ENCODE measurements around the gene DACT3.
"Not testable (repeated sequence)": the region's sequence is repeated elsewhere in the genome, so short reads cannot be mapped to it uniquely, and the experiment has no call there.

The DACT3 gene

DNA sequence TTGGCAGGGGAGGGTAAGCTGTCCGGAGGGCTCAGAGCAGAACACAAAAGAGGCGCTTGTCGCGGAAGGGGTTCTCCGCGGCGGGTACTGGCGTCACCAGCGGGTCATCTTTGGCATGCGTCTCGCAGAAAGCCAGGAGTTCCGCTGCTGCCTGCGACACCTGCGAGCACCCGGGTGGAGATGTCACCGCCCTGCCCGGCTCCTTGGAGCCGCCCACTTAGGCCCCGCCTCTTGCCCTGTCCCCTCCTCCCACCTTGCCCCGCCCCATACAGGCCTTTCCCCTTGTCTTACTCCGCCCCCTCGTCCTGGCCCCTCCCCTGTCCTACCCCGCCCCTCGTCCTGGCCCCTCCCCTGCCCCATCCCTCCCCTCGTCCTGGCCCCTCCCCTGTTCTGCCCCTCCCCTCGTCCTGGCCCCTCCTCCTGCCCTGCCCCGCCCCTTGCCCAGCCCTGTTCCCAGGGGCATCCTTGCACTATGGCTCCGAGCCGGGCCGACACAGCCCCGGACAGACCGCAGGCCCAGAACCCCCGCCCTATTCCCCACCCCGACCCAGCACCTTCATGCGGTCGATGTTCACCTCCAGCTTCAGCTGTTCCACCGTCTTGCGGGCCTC, 26.8 kb downstream of the DACT3 start:
- peak; percentile 96 for DNase-seq (ENCODE audit: low spot score)

DNA sequence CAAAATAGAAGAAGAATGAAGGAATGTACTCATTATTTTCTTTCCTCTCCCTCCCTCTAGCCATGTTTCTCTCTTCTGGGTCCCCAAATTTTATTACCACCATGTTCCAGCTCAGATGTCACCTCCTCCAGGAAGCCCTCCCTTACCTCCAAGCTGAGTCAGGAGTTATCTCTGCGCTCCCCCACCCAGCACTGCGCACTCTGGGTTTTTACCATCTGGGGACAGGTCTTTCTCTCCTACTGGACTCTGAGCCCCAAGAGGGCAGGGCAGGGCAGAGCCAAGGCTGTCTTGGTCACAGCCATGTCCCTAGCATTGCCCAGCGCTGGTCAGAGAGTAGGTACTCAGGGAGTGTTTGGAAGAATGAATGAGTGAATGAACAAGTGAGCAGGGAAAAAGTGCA, 27.9 kb downstream of the DACT3 start:
- peak; percentile 42 for DNase-seq (ENCODE audit: low spot score)

DNA sequence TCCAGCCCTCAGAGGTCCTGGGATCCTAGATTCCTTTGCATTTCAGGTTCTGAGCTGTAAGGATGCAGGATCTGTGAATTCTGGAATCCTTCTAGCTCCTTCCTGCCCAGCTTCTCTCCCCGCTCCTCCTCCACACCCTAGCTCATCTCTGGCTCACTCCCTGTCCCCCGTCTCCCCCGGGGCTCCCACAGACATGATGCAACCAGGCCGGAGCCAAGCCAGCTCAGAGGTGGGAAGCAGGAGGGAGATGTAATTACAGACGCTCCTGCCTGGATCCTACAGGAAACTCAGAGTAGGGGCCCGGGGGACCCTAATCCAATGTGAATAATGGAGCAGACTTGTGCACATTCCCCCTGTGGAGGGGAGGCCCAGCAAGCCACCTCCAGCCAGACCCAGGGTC, 29.5 kb downstream of the DACT3 start:
- DNase-seq (ENCODE audit: low spot score) = no peak

DNA sequence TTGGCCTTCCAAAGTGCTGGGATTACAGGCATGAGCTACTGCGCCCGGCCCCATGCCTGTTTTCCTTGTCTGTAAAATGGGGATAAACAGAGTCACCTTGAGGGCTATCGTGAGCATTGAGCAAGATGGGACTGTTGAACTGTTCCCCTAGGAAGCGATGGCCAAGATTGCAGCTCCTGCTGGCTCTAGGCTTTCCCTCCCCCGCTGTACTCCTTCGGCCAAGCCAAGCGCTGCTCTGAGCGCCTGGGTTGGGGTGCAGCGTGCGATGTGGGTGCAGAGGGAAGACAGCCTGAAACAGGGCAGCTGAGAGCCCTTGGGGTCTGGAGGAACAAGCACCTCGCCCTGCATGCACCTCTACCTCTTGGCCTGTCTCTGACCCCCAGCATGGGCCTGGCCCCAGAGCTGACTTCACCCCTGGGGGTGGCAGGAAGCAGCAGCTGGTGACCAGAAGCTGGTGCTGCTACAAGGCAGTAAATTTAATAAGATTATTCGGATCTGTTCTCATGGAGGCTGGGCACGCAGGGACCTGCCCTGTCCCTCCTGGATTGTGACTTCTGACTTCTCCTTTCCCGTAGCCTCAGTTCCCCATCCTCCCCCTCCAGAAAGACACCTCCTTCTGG, 30.3 kb downstream of the DACT3 start:
- DNase-seq (ENCODE audit: low spot score) = no peak

DNA sequence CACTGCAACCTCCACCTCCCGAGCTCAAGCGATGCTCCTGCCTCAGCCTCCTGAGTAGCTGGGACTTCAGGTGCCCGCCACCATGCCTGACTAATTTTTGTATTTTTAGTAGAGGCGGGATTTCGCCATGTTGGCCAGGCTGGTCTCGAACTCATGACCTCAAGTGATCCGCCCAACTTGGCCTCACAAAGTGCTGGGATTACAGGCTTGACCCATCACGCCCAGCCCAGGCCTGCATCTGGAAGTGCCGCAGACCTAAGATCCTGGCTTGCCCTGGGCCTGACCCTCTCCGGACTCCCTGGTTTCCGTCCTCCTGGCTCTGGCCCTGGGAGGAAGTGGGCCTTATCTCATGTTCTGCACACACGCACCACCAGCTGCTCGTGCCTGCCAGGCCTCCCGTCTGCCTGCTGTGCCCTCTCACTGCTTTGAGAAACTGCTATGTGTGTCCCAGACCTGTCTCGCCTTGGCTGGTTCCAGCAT, 31.4 kb downstream of the DACT3 start:
- no peak for DNase-seq (ENCODE audit: low spot score)

DNA sequence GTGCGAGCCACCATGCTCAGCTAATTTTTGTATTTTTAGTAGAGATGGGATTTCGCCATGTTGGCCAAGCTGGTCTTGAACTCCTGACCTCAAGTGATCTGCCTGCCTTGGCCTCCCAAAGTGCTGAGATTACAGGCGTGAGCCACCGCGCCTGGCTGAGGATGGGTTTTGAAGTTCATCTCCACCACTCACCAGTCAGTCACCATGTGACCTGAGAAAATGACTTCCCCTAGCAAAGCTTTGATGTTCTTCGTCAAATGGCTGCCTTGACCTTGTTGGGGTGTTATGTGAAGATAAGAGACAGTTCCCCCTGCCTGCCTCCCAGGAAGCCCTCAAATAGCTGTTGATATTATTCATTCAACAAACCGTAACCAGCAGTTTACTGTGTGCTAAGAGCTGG, 32.0 kb downstream of the DACT3 start:
- not testable (repeated sequence) for DNase-seq (ENCODE audit: low spot score)

DNA sequence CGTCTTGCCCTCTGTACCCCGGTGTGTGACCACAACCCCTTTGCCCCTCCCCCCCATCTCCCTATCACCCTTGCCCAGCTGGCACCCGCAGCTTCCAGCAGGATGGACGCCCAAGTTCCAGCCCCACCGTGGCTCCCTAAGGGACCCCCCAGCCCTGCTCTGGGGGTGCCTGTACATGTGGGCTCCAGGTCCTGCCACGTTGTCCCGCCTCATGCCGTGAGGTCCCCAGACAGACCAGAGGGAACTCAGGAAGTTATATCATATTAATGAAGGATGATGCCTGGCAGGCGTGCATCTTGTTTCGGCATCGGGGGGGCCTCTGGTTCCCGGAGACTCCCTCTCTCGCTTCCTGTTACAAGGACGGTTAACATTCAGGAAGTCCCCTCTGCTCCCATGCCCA, 34.5 kb downstream of the DACT3 start:
- DNase-seq (ENCODE audit: low spot score) = no peak

DNA sequence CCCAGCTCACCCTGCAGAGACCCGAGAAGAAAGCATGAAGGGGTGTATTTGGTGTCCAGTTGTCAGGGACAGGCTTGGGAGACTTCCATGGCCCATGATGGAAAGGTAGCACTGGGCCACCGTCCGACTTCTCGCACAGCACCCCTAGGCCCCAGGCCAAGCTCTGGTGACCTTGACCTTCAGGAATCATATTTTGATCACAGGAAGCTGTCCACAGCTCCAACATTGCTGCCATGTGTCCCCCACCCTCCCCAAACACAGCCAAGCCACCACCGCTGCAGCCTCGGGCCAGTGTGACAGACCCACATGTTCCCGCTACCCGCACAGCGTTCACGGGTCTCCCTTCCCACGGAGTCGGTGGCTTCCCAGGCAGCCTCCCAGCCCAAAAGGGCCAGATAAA, 35.3 kb downstream of the DACT3 start:
- no peak for DNase-seq (ENCODE audit: low spot score)

DNA sequence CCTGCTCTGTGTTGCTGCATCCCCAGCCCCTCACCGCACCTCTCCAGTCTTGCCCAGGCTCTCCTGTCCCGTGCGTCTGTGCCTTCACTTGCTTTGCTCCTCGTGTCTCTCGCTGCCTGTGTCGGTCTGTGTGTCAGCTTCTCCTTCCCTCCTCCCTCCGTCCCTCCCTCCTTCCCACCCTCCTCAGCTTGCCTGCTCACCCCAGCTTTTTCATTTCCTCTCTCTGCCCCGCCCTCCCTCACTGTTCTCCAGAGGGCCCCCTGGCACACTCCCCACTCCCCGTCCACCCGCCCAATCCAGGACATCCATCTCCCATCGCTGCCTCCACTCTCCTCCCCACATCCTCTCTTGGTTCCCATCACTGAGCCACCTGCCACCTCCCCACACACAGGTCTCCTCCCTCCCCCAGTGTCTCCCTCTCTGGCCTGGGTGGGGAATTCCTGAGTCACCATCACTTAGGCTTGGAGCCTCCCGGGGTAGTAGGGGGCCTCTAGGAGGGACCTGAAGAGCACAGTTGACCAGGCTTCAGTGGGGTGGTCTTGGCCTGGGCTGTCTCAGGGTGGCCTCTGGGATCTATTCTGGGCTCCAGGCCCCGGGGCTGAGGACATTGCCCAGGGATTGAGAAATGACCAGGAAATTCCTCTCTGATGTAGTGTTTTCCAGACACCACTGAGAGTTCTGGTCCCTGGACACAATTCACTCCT, 35.9 kb downstream of the DACT3 start, which contains the start of gene PTGIR:
Gene PTGIR, minus strand, starts transcription at position 132 of the 704 bp plus-strand sequence. CDS start 864 bp downstream, outside the sequence.
- DNase-seq (ENCODE audit: low spot score) = no peak

DNA sequence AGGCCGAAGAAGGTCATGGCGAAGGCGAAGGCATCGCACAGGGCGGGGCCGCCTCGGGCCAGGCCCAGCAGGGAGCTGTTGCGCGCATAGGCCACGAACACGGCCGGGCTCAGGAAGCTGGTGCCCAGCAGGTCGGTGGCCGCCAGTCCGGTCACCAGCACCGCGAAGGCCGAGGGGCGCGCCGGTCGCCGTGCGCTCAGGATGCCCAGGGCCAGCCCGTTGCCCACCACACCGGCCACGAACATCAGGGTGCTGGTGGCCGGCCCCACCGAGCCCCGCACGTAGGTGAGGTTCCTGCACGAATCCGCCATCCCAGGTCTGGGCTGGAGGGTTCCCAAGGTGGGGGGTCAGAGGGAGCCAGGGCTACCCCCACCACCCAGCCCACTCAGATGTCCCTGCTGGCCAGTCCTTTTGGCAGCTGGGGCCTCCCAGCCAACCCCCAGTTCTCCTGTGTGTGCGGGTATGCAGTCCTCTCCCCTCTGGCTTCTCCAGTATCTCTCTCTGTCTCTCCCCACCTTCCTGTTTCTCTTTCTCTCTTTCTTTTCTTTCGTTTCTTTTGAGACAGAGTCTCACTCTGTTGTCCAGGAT, 37.0 kb downstream of the DACT3 start:
- DNase-seq (ENCODE audit: low spot score) = no peak

DNA sequence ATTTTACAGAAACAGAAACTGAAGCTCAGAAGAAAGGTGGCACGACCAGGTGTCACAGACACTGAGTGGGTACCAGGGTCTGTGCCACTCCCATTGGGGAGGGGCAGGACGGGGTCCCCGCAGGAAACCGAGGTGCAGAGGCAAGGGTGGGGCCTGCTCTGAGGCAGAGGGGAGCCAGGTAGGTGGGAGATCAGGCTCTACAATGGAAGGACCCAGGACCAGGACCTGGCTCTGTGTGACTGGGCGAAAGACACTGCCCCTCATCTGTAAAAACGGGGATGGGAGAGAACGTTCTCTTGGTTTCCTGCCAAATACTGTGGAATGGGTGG, 38.9 kb downstream of the DACT3 start:
- DNase-seq (ENCODE audit: low spot score) = no peak

DNA sequence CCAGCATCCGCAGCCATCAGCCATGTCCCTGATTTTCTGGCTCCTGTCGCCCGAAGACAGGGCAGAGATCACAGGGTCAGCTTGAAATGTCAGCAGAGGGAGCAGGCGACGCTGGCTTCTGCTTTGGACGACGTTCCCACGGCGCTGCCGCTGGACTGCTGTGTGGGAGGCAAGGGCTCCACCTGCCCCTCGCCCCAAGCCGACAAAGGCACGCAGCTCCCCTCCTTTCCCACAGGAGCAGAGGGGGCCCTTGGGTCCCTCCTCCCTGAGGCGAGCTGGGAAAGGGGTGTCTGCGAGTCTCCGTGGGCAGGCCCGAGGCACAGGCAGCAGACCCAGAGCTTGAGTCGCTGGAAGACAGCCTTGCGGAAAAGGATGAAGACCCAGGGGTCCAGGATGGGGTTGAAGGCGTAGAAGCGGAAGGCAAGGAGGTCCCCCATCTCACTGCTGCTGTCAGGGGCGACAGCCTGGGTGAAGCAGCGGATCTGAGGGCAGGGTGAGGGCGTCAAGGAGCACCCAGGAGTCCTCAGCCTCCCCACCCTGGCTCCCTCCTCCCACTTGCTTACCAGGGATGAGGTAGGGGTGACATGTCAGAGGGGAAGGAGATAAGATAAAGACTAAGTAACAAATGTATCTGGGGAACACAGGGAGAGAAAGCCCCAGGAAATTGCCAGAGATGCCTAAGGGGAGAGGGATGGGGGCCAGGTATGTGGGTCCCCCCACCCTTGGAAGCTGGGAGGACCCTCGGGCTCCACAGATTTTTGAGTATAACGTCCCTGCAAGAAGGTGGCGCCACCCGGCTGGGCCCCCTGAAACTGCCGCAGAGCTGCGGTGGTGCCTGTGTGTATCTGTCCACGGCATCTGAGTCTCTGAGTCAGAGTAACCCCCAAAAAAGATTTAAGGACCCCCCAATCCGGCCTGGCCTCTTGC, 39.5 kb downstream of the DACT3 start:
- no peak for DNase-seq (ENCODE audit: low spot score)

DNA sequence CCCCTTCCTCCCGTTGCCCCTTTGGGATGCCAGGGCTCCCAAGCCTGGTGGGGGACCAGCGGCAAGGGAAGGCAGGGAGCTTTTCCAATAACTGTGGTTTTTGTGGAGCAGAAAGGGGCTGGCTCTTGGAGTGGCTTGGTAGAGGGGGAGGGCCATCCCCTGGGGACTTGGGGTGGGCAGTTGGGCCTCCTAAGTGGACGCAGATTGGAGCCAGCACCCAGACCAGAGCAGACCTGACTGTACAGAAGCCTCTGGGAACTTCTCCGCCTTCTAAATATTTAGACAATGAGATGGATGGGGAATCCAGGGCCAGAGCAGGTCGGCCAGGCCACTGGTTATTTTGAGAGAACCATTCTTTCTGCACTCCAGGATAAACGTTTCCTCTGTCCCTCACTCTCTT, 40.3 kb downstream of the DACT3 start:
- DNase-seq (ENCODE audit: low spot score) = no peak

DNA sequence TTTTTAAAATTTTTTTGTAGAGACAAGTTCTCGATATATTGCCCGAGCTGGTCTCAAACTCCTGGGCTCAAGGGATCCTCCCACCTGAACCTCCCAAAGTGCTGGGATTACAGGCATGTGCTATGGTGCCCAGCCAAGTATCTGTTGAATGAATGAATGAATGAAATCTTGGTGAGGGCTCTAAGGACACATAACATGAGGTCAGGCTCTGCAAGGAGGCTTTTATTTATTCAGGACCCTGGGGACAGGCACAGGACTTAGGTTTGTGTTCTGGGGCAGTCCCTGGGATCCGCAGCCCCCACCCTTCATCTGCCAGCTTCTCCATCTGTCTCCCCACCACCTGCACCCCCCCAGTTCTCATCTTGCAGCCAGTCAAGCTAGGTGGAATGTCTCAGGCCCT, 40.7 kb downstream of the DACT3 start:
- no peak for DNase-seq (ENCODE audit: low spot score)

DNA sequence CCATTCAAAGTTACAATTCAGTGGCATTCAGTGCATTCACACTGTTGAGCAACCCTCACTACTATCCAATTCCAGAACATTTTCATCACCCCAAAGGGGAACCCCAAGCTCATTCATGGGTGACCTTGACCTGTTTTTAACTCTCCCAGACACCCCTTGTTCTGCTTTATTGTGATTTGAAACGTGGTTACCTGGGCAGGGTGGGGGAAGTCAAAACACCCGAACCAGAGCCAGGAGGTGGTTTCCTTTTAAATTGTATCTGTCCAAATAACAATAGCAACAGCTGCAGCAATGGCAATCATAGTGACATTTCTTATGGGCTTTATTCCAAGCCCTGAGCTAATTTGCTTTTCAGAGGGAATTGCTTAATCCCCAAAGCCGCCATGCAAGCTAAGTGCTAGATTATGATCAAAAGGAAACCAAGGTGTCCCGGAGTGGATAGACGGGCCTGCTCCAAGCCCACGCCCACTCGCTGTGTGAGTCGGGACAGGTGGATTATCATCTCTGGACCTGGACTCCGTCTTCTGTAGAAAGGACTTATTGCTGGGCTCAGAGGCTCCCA, 42.2 kb downstream of the DACT3 start:
- DNase-seq (ENCODE audit: low spot score) = no peak

DNA sequence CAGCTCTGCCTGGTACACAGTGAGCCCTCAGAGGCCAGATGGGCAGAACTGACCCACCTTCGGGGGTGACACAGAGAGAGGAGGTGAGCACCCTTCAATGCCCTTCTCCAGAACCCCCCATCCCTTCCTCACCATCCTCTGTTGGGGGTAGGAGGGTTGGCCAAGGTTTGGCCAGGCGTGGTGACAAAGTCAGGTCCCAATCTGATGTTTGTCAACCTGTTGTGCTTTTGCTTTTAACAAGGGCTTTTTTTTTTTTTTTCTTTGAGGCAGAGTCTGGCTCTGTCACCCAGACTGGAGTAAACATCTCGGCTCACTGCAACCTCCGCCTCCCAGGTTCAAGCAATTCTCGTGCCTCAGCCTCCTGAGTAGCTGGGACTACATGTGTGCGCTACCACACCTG, 43.4 kb downstream of the DACT3 start:
- no peak for DNase-seq (ENCODE audit: low spot score)

DNA sequence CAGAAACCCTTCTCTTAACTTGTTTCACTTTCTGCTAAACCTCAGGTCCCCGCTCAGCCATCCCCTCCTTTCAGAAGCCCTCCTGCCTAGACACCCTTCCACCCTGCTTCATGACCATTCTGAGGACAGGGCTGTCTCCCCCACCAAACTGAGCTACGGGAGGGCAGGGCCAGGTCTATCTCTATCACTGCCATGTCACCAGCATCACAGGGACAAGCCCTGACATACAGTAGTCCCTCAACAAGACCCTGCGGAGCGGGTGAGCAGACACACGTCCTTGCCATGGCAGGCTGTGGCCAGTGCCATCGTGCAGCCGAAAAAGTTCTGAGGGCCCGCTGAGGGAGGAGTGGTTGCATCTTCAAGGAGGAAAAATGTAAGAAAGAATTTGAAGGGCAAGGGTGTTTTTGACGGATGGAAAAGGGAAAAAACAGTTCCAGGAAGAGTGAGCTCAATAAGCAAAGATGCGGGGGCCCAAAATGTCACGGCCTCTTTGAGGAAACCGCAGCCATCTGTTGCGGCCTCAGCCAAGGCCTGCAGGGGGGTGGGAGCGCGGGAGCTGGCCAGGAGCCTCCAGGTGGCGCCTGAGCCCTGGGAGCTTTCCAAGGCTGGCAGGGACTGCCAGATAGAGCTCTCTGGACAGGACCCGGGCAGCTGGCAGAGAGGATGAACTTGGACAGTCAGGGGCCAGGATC, 44.2 kb downstream of the DACT3 start:
- DNase-seq (ENCODE audit: low spot score) = peak; percentile 76

DNA sequence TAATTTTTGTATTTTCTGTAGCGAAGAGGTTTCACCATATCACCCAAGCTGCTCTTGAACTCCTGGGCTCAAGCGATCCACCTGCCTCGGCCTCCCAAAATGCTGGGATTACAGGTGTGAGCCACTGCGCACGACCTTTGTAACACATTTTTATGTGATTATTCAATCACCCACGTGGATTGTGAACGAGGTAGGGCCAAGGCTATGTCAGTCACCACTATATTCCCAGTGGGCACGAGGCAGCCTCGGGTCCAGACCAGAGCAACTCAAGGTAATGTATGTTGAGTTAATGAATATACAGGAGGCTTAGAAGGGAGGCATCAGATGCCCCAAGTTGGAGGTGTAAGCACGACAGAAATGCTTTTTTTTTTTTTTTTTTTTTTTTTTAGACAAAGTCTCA, 45.0 kb downstream of the DACT3 start:
- DNase-seq (ENCODE audit: low spot score) = no peak

DNA sequence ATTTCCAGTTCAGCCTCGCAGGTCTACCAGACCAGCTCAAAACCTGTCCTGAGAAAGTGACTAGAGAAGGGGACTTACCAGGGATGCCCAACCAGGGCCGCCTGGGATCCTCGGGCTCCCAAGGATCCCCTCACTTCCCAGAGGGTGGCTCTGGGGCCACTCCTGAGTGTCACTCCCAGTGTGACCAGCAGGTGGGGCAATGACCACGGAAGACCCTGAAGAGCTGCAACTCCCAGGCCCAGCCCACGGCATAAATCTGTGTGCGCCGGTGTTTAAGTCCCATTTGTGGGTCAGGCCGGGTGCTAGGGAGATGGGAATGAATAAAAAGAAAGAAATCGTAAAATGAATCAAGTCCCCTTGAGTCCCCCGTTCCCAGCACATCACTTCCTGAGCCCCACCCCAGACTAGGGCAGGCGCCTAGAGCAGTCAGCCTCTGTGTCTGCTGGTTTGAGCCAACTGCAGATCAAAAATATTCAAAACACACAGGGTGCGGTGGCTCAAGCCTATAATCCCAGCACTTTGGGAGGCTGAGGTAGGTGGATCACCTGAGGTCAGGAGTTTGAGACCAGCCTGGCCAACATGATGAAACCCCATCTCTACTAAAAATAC, 46.8 kb downstream of the DACT3 start:
- DNase-seq (ENCODE audit: low spot score) = peak; percentile 87

DNA sequence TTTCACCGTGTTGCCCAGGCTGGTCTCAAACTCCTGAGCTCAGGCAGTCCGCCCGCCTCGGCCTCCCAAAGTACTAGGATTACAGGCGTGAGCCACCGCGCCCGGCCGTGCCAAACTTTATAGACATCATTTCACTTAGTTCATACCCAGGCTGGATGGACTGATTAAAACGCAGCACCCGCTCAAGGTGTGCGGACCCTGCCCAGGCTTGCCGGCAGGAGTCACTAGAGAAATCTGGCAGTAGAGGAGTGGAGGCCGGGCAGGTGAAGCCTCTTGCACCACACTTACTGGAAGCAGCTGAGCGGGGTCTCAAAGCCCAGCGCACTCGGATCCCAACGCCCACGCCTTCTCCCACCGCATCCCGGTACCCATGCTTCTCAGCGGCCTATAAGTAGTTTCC, 47.5 kb downstream of the DACT3 start:
- no peak for DNase-seq (ENCODE audit: low spot score)

DNA sequence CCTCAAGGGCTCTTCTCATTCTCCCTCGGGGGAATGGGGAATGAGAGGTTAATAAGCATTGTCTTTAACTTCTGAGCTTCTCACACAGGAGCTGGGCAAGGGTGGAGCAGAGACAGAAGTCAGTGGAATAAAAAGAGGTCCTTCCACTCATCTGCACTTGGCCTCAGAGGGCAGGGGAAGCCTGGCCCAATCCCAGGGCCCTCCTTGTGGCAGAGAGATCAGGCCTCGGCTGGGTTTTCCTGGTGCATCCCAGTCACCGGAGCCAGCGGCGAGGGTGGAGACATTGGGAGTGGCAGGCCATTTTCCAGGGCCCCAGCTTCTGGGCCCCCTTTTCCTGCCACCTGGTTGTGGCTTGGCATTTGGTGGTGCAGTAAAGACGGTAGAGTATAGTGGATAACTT, 49.2 kb downstream of the DACT3 start:
- no peak for DNase-seq (ENCODE audit: low spot score)

Data from ecto neural progenitor cell (in vitro differentiated cells).